ENCODE results near the gene BMP15. TPM values are rescaled to one million over a fixed set of nuclear protein-coding genes. Genes with fewer than 3 reads are reported as not detected.

Gene BMP15
- total RNA-seq, 1 experiment from 2014 or later = not detected

DNA sequence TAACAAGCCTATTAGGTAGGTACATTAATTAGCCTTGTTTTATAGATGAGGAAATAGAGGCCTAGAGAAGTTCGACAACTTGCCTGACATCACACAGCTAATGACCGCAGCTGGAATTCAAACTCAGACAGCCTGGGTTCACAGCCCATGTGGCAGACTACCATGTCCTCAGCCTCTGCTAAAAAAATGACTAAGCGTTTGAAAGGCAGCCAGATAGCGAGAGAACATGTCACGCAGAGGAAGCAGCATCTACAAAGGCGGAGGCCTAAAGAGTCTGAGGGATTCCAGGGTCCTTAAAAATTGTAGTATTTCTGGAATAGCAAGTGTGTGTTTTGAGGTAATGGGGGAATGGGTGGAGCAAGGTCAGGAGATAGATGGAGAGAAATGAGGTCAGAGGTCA lies 33.2 kb upstream of the BMP15 start:
- POLR2A ChIA-PET (ENCODE audit: unreplicated experiment) = no interaction called here
- Histone ChIP-seq H3K9me2 (replicated peaks; ENCODE audit: low read length) (no peaks in the 10 kb centered on the region), H3K4me3 (ENCODE audit: low read length) (no peak overlapping the region), H3F3A (ENCODE audit: low read length, unreplicated experiment) (no peaks in the 10 kb centered on the region), H3K4me1 (ENCODE audit: insufficient read depth, low read length) (no peaks in the 10 kb centered on the region), H4K20me1 (ENCODE audit: low read length) (no peaks in the 10 kb centered on the region), H3K79me2 (ENCODE audit: low read length) (no peaks in the 10 kb centered on the region), H3K27ac (ENCODE audit: low read length) (no peak overlapping the region), H3K27me3 (ENCODE audit: low read length) (no peaks in the 10 kb centered on the region), H3K36me3 (ENCODE audit: low read depth, low read length) (no peaks in the 10 kb centered on the region), H3K9me3 (ENCODE audit: low read length) (no peaks in the 10 kb centered on the region), H2AFZ (ENCODE audit: low read length) (no peak overlapping the region), H3K4me2 (ENCODE audit: low read length) (no peak overlapping the region), H3K9ac (ENCODE audit: low read length) (no peak overlapping the region)
- intact Hi-C loops (cut with micrococcal nuclease) = no loop called here
- BruUV-seq (replicated peaks) = no TSS peak
- CTCF ChIA-PET = no interaction called here
- TF ChIP-seq EZH2phosphoT487 (IDR thresholded peaks at IDR 0.05; ENCODE audit: borderline replicate concordance, low read length) (no peak), EZH2 (IDR thresholded peaks at IDR 0.05; ENCODE audit: low read length, unreplicated experiment) (no peak), CTCF (conservative IDR thresholded peaks at IDR 0.05; ENCODE audit: low read depth, low read length) (no peak)
- DNase-seq (peak; percentile 37), ATAC-seq (no peak)

DNA sequence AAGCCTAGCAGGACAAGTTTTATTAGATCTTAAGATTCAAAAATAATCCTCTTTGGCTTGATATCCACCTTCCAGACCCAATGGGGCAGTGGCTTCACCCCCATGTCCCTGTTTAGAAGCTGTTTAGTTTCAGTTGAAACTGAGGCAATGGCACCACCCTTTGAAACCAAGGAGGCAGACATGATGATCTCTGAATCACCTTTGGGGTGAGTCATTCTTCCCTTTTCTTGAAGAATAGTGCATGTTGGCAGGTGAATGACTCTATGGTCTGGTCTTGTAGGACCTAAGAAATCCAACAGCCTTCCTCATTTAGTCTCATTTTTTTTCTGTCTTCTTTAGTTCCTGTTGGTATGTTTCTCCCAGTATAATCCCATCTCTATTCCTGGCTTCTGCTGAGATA lies 29.5 kb upstream of the BMP15 start:
- Histone ChIP-seq H3K36me3 (ENCODE audit: low read depth, low read length) (no peaks in the 10 kb centered on the region), H3K4me1 (ENCODE audit: insufficient read depth, low read length) (no peaks in the 10 kb centered on the region), H3K27ac (ENCODE audit: low read length) (no peak overlapping the region), H4K20me1 (ENCODE audit: low read length) (no peaks in the 10 kb centered on the region), H3F3A (ENCODE audit: low read length, unreplicated experiment) (no peaks in the 10 kb centered on the region), H3K4me2 (ENCODE audit: low read length) (no peak overlapping the region), H3K27me3 (ENCODE audit: low read length) (no peaks in the 10 kb centered on the region), H3K9me2 (replicated peaks; ENCODE audit: low read length) (no peaks in the 10 kb centered on the region), H3K9ac (ENCODE audit: low read length) (no peak overlapping the region), H3K9me3 (ENCODE audit: low read length) (no peaks in the 10 kb centered on the region), H3K79me2 (ENCODE audit: low read length) (no peaks in the 10 kb centered on the region), H3K4me3 (ENCODE audit: low read length) (no peak overlapping the region), H2AFZ (ENCODE audit: low read length) (no peak overlapping the region)
- TF ChIP-seq EZH2 (IDR thresholded peaks at IDR 0.05; ENCODE audit: low read length, unreplicated experiment) (no peak), EZH2phosphoT487 (IDR thresholded peaks at IDR 0.05; ENCODE audit: borderline replicate concordance, low read length) (no peak), CTCF (conservative IDR thresholded peaks at IDR 0.05; ENCODE audit: low read depth, low read length) (no peak)
- intact Hi-C loops (cut with micrococcal nuclease) = no loop called here
- ATAC-seq = no peak
- DNase-seq = peak; percentile 18
- POLR2A ChIA-PET (ENCODE audit: unreplicated experiment) = no interaction called here
- no TSS peak for BruUV-seq (replicated peaks)
- CTCF ChIA-PET = no interaction called here

GRCh38 chrX:50888884-50889283 lies 21.7 kb upstream of the BMP15 start:
- no peaks in the 10 kb centered on the region for H3K9me2 ChIP-seq (replicated peaks; ENCODE audit: low read length)
- intact Hi-C loops (cut with micrococcal nuclease) = no loop called here
- no peak overlapping the region for H3K27ac ChIP-seq (ENCODE audit: low read length)
- no peak overlapping the region for H3K4me2 ChIP-seq (ENCODE audit: low read length)
- H2AFZ ChIP-seq (ENCODE audit: low read length) = no peak overlapping the region
- H3K27me3 ChIP-seq (ENCODE audit: low read length) = no peaks in the 10 kb centered on the region
- H3K79me2 ChIP-seq (ENCODE audit: low read length) = no peaks in the 10 kb centered on the region
- no TSS peak for BruUV-seq (replicated peaks)
- POLR2A ChIA-PET (ENCODE audit: unreplicated experiment) = no interaction called here
- no peak for DNase-seq
- no peak for ATAC-seq
- H3K9me3 ChIP-seq (ENCODE audit: low read length) = no peaks in the 10 kb centered on the region
- no peaks in the 10 kb centered on the region for H3K4me1 ChIP-seq (ENCODE audit: insufficient read depth, low read length)
- H3K36me3 ChIP-seq (ENCODE audit: low read depth, low read length) = no peaks in the 10 kb centered on the region
- H3K9ac ChIP-seq (ENCODE audit: low read length) = no peak overlapping the region
- TF ChIP-seq EZH2phosphoT487 (IDR thresholded peaks at IDR 0.05; ENCODE audit: borderline replicate concordance, low read length) = no peak
- TF ChIP-seq EZH2 (IDR thresholded peaks at IDR 0.05; ENCODE audit: low read length, unreplicated experiment) = no peak
- H4K20me1 ChIP-seq (ENCODE audit: low read length) = no peaks in the 10 kb centered on the region
- CTCF ChIA-PET = no interaction called here
- no peak overlapping the region for H3K4me3 ChIP-seq (ENCODE audit: low read length)
- H3F3A ChIP-seq (ENCODE audit: low read length, unreplicated experiment) = no peaks in the 10 kb centered on the region

Data from PC-3 (cell line).